SH-SY5Y (cell line): ENCODE measurements around the gene CEL.

Source experiments
- GATA2 ChIP-seq: IDR thresholded peaks from 2 replicates; pipeline ENCODE4 v1.6.1; 2011; ENCODE audit warnings: mild to moderate bottlenecking, low read depth, low read length
- GATA3 ChIP-seq: IDR thresholded peaks from 2 replicates; pipeline ENCODE4 v1.6.1; 2011; ENCODE audit warnings: low read depth, mild to moderate bottlenecking, low read length, moderate library complexity

GRCh38 chr9:133105461-133105770, 43.6 kb downstream of the CEL start:
- TF ChIP-seq GATA3 (no peak), GATA2 (no peak)
